ENCODE measurements around the gene RIN1.
"Not testable (repeated sequence)": the region's sequence is repeated elsewhere in the genome, so short reads cannot be mapped to it uniquely, and the experiment has no call there.

Gene RIN1

GRCh38 chr11:66321606-66322005 lies 14.6 kb downstream of the RIN1 start:
- in situ Hi-C loops (cut with MboI; ENCODE audit: low sequenced_read_pairs): no loop called here

GRCh38 chr11:66320748-66321147 lies 15.5 kb downstream of the RIN1 start:
- in situ Hi-C loops (cut with MboI; ENCODE audit: low sequenced_read_pairs): not testable (repeated sequence)

GRCh38 chr11:66320289-66320688 lies 15.9 kb downstream of the RIN1 start:
- in situ Hi-C loops (cut with MboI; ENCODE audit: low sequenced_read_pairs): not testable (repeated sequence)

- in situ Hi-C loops (cut with MboI; ENCODE audit: low sequenced_read_pairs): no loop called here
These were observed 17.6 kb downstream of the RIN1 start for GRCh38 chr11:66318600-66318970.

GRCh38 chr11:66317723-66318599 lies 18.3 kb downstream of the RIN1 start:
- in situ Hi-C loops (cut with MboI; ENCODE audit: low sequenced_read_pairs): no loop called here

GRCh38 chr11:66317322-66317722 lies 18.9 kb downstream of the RIN1 start:
- in situ Hi-C loops (cut with MboI; ENCODE audit: low sequenced_read_pairs): no loop called here

- in situ Hi-C loops (cut with MboI; ENCODE audit: low sequenced_read_pairs): no loop called here
These were observed 19.4 kb downstream of the RIN1 start, which contains the start of gene CD248 for GRCh38 chr11:66316849-66317251. TSS of gene CD248 (minus strand) at chr11:66317044. CDS start at chr11:66317027, 17 bp downstream.

- in situ Hi-C loops (cut with MboI; ENCODE audit: low sequenced_read_pairs): no loop called here
These were observed 20.1 kb downstream of the RIN1 start for GRCh38 chr11:66315921-66316811.

GRCh38 chr11:66315498-66315885 lies 20.7 kb downstream of the RIN1 start:
- in situ Hi-C loops (cut with MboI; ENCODE audit: low sequenced_read_pairs): no loop called here

GRCh38 chr11:66314561-66315497 lies 21.4 kb downstream of the RIN1 start:
- in situ Hi-C loops (cut with MboI; ENCODE audit: low sequenced_read_pairs): no loop called here

GRCh38 chr11:66314186-66314501 lies 22.1 kb downstream of the RIN1 start:
- in situ Hi-C loops (cut with MboI; ENCODE audit: low sequenced_read_pairs): no loop called here

GRCh38 chr11:66313321-66314185 lies 22.7 kb downstream of the RIN1 start:
- in situ Hi-C loops (cut with MboI; ENCODE audit: low sequenced_read_pairs): no loop called here

- in situ Hi-C loops (cut with MboI; ENCODE audit: low sequenced_read_pairs): no loop called here
These were observed 23.5 kb downstream of the RIN1 start for GRCh38 chr11:66312549-66313320.

- in situ Hi-C loops (cut with MboI; ENCODE audit: low sequenced_read_pairs): no loop called here
These were observed 24.2 kb downstream of the RIN1 start for GRCh38 chr11:66311965-66312548.

- in situ Hi-C loops (cut with MboI; ENCODE audit: low sequenced_read_pairs): no loop called here
These were observed 24.7 kb downstream of the RIN1 start for GRCh38 chr11:66311470-66311964.

- in situ Hi-C loops (cut with MboI; ENCODE audit: low sequenced_read_pairs): not testable (repeated sequence)
These were observed 25.3 kb downstream of the RIN1 start for GRCh38 chr11:66310803-66311440.

- in situ Hi-C loops (cut with MboI; ENCODE audit: low sequenced_read_pairs): no loop called here
These were observed 25.9 kb downstream of the RIN1 start for GRCh38 chr11:66310324-66310723.

GRCh38 chr11:66309475-66309874 lies 26.8 kb downstream of the RIN1 start:
- in situ Hi-C loops (cut with MboI; ENCODE audit: low sequenced_read_pairs): no loop called here

Data from HL-60/S4 (cell line).